ENCODE results near the gene SAMD5.

Gene SAMD5

DNA sequence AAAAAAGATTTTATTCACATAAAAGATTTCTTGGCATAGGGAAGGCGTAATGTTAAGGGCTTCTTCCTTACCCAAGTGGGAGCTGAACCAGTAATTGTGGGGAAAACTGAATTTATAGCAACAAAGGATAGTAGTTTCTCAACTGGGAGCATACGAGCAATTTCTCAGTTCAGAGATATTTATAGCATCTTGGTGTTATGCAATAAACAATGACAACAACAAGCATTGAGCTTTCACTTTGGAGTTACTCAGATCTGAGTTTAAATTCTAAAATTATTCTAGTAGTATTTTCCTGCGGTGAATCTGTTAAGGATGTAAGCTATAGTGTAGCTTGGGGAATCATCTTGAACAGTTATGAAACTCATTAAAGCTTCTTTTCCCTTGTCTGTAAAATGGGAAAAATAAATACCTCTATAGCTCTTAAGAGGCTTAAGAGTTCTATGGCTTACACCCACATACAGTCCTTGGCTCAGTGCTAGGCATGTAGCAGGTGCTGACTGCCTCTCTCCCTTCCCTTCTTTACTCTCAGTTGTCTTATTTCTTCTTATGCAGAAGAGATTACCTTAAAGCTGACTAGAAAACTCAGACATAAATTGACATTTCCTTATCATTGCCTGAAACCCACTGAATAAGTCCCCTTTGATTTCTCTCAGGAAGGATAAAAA is 58.8 kb downstream of the SAMD5 start:
- no peak for DNase-seq

GRCh38 chr6:147569788-147570187 is 61.3 kb downstream of the SAMD5 start:
- no peak for DNase-seq

- no peak for DNase-seq
Observed at GRCh38 chr6:147570681-147571080, 62.2 kb downstream of the SAMD5 start.

- DNase-seq, result no peak
Observed at GRCh38 chr6:147577488-147577887, 69.0 kb downstream of the SAMD5 start.

- DNase-seq, result no peak
Observed at GRCh38 chr6:147578159-147578558, 69.7 kb downstream of the SAMD5 start.

- DNase-seq, result no peak
Observed at GRCh38 chr6:147578883-147579282, 70.4 kb downstream of the SAMD5 start.

GRCh38 chr6:147579667-147580066 is 71.2 kb downstream of the SAMD5 start:
- DNase-seq, result no peak

- no peak for DNase-seq
Observed at GRCh38 chr6:147582991-147583390, 74.5 kb downstream of the SAMD5 start.

DNA sequence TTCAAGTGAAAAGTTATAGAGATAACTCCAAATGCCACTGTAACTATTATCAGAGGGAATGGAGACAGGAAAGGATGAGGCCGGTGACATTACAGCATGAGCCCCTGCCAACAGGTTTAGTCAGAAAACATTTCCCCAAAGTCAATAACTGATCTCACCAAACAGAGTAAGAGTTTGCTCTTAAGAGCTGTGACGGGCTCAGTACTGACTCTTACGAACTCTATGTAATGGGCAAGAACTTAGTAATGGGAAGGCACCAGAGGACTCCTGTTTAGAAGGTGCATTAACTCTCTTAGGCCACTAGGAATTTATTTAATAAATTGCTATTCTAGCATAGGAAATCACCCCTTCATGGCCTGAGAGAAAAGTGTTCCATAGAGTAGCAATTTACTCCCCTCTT is 76.8 kb downstream of the SAMD5 start:
- DNase-seq, result no peak

GRCh38 chr6:147586044-147586443 is 77.6 kb downstream of the SAMD5 start:
- no peak for DNase-seq

DNA sequence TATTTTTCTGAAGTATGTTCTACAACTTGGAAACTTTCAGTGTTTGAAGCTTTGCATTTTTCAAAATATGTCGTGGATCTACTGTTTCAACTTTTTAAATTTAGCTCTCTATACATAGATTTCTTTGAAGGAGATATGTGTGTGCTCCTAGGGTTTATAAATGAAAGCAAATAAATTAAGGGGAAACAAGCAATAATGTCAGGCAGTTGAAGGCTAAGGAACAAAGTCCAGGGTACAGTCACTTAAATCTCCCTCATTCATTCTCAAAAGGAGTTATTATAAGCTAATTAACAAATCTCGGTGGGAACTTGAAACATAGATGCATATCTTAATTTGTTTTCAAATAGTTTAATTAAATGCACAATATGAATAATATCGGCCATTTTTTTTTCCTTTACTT is 79.4 kb downstream of the SAMD5 start:
- DNase-seq, result no peak

DNA sequence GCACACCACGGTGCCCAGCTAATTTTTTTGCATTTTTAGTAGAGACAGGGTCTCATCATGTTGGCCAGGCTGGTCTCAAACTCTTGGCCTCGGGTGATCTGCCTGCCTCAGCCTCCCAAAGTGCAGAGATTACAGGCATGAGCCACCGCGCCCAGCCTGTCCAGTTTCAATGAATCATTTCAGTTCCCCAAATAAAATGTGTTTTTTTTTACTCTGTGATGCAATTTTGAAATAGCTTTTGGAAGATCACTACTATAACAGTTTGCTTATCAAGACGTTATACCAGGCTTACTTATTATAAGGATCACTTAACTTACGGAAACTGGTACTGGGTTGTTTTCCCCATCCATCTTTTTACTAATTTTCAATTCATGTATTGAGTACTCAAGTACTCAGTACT is 80.0 kb downstream of the SAMD5 start:
- no peak for DNase-seq

GRCh38 chr6:147589739-147590250 is 81.3 kb downstream of the SAMD5 start:
- no peak for DNase-seq

DNA sequence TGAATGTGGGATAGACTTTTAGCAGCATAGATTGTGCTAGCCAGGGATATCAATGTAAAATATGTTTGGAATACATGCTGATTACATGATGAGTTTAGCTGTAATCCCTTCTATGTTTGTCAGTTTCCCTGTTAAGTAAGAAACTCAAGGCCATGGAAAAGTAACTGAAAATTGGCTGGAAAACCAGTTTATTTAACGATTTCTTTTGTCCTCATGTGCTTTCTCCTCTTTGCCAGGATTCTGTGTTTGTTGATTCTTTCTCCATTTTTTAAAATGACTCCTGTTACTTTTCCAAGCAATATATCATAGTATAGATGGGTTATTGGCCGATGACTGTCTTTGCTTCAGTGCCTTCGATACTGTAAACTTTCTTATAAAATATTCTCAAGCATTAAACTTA is 87.5 kb downstream of the SAMD5 start:
- DNase-seq, result no peak

- no peak for DNase-seq
Observed at GRCh38 chr6:147603392-147604081, 95.0 kb downstream of the SAMD5 start.

DNA sequence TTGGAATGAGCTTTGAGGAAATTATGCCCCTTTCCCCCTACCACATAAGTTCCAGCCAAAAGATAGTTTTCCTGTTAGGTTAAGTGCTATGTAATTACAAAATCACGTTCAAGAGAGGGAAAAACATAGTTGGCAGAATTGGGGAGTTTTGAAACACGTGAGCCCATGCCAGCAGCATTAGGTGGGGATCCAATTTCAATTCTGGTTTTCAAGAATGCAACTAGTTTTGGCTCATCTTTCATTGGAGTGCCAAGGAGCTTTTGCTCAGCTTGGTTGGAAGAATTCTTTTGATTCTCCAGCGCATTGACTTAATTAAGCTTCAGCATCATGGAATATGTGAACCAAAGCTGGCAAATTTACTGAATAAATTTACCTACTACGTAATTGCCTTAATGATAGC is 95.9 kb downstream of the SAMD5 start:
- DNase-seq, result no peak

DNA sequence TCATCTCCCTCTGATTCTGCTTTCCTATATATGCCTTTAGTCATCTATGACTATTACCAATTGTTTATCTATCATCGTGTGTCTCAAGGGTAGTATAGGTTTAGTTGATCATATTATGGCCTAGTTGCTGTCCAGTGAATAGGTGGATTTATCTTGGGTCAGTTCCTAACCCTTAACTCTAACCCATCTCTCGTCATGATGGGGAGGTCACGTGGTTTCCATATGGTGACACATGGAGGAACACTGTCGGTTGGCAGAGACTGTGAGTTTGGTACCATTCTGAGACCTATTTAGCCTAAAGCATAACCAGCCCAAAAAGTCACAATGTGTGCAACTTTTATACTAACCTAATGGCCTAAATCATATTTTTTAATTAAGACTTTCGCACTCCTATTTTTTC is 103.5 kb downstream of the SAMD5 start:
- no peak for DNase-seq

- no peak for DNase-seq
Observed at GRCh38 chr6:147614501-147614900, 106.0 kb downstream of the SAMD5 start.

DNA sequence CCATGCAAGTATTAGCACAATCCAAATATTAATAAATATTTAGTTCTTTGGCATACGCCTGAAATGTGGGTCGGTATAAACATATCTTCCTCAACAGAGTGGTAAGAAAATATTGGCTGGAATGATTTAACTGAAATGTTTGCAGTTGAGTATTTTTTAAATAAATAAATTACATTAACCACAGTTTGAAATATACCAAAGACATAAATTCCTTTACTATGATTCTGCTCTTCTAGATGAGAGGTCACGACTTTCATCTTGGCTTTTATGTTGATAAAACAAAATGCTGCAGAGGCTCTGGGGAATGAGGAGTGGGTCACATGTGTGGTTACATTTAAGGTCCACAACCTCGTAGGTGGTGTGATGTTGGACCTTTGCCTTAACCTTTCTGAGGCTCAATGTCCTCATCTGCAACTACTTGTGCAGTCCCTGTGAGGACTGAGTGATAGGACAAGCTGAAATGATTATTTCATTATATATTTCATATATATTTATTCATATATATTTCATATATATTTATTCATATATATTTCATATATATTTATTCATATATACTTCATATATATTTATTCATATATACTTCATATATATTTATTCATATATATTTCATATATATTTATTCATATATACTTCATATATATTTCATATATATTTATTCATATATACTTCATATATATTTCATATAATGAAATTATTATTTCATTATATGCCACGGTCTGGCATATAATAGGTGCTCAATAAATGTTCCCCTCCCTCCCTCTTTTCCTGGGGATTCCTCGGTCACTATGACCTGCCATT is 107.4 kb downstream of the SAMD5 start:
- DNase-seq, result no peak

GRCh38 chr6:147617366-147617765 is 108.9 kb downstream of the SAMD5 start:
- no peak for DNase-seq

DNA sequence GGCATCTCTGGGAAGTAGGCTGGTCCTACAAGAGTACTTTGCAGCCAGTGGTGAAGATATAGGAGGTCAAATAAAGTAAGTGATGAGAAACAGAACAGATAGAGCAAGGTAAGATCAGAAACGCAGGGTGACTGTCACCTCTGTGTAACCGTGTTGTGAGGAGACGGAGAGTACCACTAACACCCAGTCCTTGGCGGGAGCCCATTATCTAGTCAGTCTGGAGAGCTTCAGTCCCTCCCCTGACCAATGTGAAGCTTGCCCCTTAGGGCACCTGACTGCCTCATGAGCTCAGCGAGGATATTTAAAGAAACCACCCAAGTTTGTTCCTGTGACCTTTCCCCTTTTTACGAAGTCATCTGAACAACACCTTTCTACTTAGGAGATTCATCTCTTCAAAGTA is 110.0 kb downstream of the SAMD5 start:
- no peak for DNase-seq

GRCh38 chr6:147618927-147619326 is 110.4 kb downstream of the SAMD5 start:
- DNase-seq, result no peak

Data from T-helper 2 cell (primary cell).